Activated T-helper 1 cell treated with anti-CD3 and anti-CD28 coated beads, Interleukin-12 subunit alpha, Interleukin-12 subunit beta, Interleukin-2, Interleukin-4 antibody, amounts not matched to agents 30 ng/mL and 10 ng/mL and 1 ng/mL, durations not matched to agents 14 hours and 24 hours and 36 hours (primary cell): ENCODE results near the gene RPL31. TPM values are rescaled to one million over a fixed set of nuclear protein-coding genes. Genes with fewer than 3 reads are reported as not detected.
A peak's percentile ranks its signal among the peaks of the same experiment; 100 is the strongest.

Experiments
- DNase-seq: peaks from one replicate; pipeline ENCODE4 v3.0.0; 2021; ENCODE audit warnings: low spot score
- H3K27ac Mint-ChIP-seq: one replicate; pipeline ENCODE4 v1.8.0; 2021; ENCODE audit warnings: mild to moderate bottlenecking, mixed read lengths
- H3K27me3 Mint-ChIP-seq: one replicate; pipeline ENCODE4 v1.8.0; 2022; ENCODE audit warnings: mild to moderate bottlenecking, moderate library complexity, mixed read lengths; ENCODE audit not compliant: insufficient read depth
- H3K36me3 Mint-ChIP-seq: one replicate; pipeline ENCODE4 v1.8.0; 2021; ENCODE audit warnings: low read depth, mixed read lengths
- H3K4me1 Mint-ChIP-seq: one replicate; pipeline ENCODE4 v1.8.0; 2021; ENCODE audit warnings: low read depth, mixed read lengths
- H3K4me3 Mint-ChIP-seq: one replicate; pipeline ENCODE4 v1.8.0; 2021; ENCODE audit warnings: mild to moderate bottlenecking, moderate library complexity, mixed read lengths
- H3K9me3 Mint-ChIP-seq: one replicate; pipeline ENCODE4 v1.8.0; 2021; ENCODE audit warnings: mixed read lengths
- intact Hi-C: fragments of 100-400 bp; cut with micrococcal nuclease; formaldehyde crosslinking; loops from one replicate; pipeline ENCODE4 v1.15.1; 2024
- total RNA-seq: library from RNA; stranded (reverse); gene quantifications from 2 replicates; pipeline ENCODE4 v1.2.3, GENCODE V29; 2022

Gene RPL31
- 1,048 and 1,092 TPM in 2 replicates for total RNA-seq

DNA sequence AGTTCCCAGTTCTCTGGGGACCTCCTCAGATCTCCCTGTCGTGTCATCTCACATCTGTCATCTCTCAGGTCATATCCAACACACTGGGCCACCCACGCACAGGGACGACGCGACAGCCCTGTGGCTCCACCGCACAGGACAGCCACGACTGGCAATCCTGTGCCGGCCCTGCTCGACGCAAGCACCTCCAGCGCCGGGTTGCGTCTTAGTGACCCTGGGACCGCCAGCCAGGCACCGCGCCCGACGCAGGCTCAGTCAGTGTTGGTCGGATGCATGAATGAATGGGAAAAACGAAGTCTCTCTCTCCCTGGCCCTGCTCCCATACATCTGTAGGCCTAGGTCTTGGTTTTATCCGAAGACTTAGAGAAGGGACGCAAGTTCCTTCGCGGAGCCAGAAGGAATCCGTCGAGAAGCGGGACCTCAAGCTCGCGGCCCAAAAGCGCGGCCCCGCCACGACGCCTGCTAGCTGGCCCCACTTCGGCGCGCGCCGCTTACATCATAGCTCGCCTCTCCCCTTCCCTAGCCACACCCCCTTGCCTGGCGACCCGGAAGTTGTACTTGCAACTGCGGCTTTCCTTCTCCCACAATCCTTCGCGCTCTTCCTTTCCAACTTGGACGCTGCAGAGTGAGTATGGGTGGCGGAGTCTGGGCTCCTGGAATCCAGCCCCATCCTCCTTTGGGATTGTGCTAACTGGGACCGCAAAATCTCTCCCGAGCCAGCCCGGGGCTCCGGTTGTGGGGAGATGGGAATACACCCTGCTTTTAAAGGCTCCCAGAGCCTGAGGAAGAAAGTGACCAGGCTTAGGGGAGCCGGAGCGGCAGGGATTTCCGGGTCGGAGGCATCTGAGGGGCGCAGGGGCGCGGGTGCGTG is at the start of gene RPL31:
TSS of gene RPL31 (plus strand) at position 599 of the 871 bp plus-strand sequence. CDS start 413 bp downstream, outside the sequence.
- H3K36me3 Mint-ChIP-seq: peaks cover 43% of the 10 kb centered on the region
- peaks cover 5% of the 10 kb centered on the region for H3K9me3 Mint-ChIP-seq
- peak within 1 kb of the TSS; percentile 100 for H3K4me3 Mint-ChIP-seq
- peak within 1 kb of the TSS; percentile 95 for H3K27ac Mint-ChIP-seq
- intact Hi-C loops: loop anchor here (1.0 to 10.0 kb wide), 9 partner anchors 10 to 1817 kb away; partner anchors contain the start of genes CHST10, CNOT11, MITD1 and MRPL30
- H3K27me3 Mint-ChIP-seq: peaks cover 6% of the 10 kb centered on the region
- H3K4me1 Mint-ChIP-seq: peaks cover 46% of the 10 kb centered on the region
- peak; percentile 95 for DNase-seq

- no peaks in the 10 kb centered on the region for H3K9me3 Mint-ChIP-seq
- peaks cover 10% of the 10 kb centered on the region for H3K4me1 Mint-ChIP-seq
- peak overlapping the region; percentile 66 for H3K27ac Mint-ChIP-seq
- H3K36me3 Mint-ChIP-seq: no peaks in the 10 kb centered on the region
- intact Hi-C loops: no loop called here
- peaks cover 2% of the 10 kb centered on the region for H3K27me3 Mint-ChIP-seq
- no peak overlapping the region for H3K4me3 Mint-ChIP-seq
- no peak for DNase-seq
Observed at GRCh38 chr2:100952512-100952911, 49.6 kb upstream of the RPL31 start.

DNA sequence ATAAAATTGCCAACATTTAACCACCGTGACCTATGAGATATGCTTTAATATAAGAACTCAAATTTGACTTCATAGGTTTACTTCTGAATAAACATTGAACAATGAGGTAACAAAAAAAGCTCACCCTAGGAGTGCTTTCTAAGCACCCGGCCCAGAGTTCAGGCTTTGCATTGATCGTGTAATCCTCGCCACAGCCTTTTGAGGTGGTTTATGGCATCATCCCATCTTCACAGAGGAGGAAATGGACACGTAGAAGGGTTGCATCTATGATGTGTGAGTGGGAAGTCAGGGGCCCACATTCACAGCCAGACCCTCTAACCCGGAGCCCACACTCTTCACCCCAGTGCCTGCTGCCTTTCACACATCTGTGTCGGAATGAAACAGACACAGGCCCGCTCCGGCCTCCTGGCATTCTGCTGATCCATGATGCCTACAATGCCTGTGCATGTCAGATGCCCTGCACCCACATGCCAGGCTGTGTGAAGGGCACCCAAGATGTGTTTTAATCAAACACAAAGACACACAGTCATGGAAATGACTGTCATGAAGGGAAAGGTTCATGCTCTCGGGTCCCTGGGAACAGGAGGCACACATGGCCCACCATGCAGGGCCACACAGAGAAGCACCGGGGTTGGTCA is 48.6 kb upstream of the RPL31 start:
- intact Hi-C loops: no loop called here
- Mint-ChIP-seq H3K27me3 (peaks cover 2% of the 10 kb centered on the region), H3K36me3 (no peaks in the 10 kb centered on the region), H3K4me1 (peaks cover 10% of the 10 kb centered on the region), H3K27ac (no peak overlapping the region), H3K4me3 (no peak overlapping the region), H3K9me3 (no peaks in the 10 kb centered on the region)
- DNase-seq: no peak

DNA sequence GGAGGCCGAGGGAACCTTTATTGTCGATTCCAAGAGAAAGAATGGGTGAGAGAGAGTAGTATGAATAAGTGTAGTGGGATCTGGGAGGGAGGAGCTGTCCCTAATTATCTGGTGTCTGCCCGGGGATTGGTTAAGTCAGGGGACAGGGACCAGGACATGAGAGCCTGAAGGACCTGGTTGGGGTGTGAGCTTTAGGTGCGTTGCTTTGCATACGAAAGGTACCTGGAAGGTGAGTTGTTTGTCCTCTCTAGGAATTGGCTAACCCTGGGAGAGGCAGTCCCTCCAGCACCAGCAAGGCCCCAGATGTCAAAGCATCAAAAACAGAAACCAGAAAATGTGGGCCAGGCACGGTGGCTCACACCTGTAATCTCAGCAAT is 48.1 kb upstream of the RPL31 start:
- Mint-ChIP-seq H3K4me1 (peaks cover 10% of the 10 kb centered on the region), H3K4me3 (no peak overlapping the region), H3K27me3 (no peaks in the 10 kb centered on the region), H3K36me3 (no peaks in the 10 kb centered on the region), H3K27ac (no peak overlapping the region), H3K9me3 (no peaks in the 10 kb centered on the region)
- intact Hi-C loops: no loop called here
- DNase-seq: no peak

GRCh38 chr2:100955226-100955625 is 46.9 kb upstream of the RPL31 start:
- Mint-ChIP-seq H3K27me3 (no peaks in the 10 kb centered on the region), H3K36me3 (no peaks in the 10 kb centered on the region), H3K4me3 (no peak overlapping the region), H3K4me1 (peaks cover 10% of the 10 kb centered on the region), H3K27ac (no peak overlapping the region), H3K9me3 (no peaks in the 10 kb centered on the region)
- intact Hi-C loops: loop anchor here (1.0 kb wide), 1 partner anchor 12 kb away; no protein-coding TSS in a partner anchor
- DNase-seq: no peak

- H3K27me3 Mint-ChIP-seq: no peaks in the 10 kb centered on the region
- H3K9me3 Mint-ChIP-seq: no peaks in the 10 kb centered on the region
- H3K4me3 Mint-ChIP-seq: no peak overlapping the region
- H3K27ac Mint-ChIP-seq: no peak overlapping the region
- intact Hi-C loops: no loop called here
- no peak for DNase-seq
- peaks cover 10% of the 10 kb centered on the region for H3K4me1 Mint-ChIP-seq
- H3K36me3 Mint-ChIP-seq: no peaks in the 10 kb centered on the region
Observed at GRCh38 chr2:100956081-100956480, 46.0 kb upstream of the RPL31 start.

DNA sequence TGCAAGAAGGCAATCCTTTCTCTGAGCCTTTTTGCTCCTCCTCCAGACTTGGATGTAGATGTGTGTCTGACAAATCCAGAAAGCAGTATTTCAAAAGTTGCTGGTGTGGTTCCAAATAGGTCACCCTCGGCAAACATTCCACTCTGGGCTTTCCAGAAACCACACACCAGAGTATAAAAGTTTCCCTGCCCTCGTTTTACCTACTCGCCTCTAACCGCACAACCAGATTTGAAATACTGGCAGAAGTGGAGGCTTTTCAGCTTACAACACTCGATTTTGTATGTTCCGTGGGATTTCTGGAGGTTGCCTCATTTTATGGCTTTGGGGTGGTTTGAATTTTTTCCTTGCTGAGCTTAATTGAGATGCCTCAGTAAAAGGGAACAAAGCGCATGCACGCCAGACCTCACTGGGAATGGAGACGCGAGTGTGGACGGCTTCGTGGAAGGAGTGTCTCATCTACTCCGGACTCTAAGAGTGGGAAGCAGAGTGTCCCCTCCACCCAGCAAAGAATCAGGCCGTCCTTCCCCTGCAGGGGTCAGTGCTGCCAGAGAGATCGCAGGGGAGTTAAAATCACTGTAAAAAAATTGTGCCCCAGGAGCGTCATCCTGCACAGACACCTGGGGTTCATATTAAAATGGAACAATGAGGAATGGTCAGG is 44.0 kb upstream of the RPL31 start:
- Mint-ChIP-seq H3K36me3 (no peaks in the 10 kb centered on the region), H3K27ac (no peak overlapping the region), H3K27me3 (no peaks in the 10 kb centered on the region), H3K9me3 (no peaks in the 10 kb centered on the region), H3K4me1 (no peaks in the 10 kb centered on the region), H3K4me3 (no peak overlapping the region)
- intact Hi-C loops: no loop called here
- no peak for DNase-seq

DNA sequence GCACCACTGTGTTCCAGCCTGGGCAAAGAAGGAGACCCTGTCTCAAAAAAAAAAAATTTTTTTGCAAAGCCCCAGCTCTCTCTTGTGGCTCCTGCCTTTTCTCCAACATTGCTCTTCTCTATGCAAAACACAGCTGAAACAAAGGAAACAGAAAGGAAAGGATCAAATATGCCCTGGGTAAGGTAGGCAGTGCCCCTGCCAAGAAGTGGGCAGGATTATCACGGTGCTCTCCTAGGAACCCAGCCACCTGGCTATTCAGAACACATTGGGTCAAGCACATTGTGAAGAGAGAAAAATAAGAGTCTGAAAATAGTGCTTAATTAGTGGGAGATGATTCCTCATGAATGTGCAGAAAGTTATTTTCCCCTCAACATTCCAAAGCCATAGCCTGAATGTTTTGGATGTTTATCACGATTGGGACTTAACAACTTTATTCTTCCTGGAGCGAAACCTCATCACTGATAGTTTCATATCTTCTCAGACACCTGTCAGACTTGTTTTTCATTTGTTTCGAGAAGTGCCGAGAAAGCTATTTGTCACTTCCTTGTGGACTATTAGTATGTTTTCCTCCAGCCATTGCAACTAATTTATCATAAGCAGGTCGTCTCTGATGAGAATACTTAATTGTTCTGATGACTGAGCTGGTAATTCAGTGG is 42.7 kb upstream of the RPL31 start:
- Mint-ChIP-seq H3K27me3 (no peaks in the 10 kb centered on the region), H3K9me3 (no peaks in the 10 kb centered on the region), H3K36me3 (no peaks in the 10 kb centered on the region), H3K4me3 (no peak overlapping the region), H3K4me1 (no peaks in the 10 kb centered on the region), H3K27ac (no peak overlapping the region)
- intact Hi-C loops: no loop called here
- no peak for DNase-seq

DNA sequence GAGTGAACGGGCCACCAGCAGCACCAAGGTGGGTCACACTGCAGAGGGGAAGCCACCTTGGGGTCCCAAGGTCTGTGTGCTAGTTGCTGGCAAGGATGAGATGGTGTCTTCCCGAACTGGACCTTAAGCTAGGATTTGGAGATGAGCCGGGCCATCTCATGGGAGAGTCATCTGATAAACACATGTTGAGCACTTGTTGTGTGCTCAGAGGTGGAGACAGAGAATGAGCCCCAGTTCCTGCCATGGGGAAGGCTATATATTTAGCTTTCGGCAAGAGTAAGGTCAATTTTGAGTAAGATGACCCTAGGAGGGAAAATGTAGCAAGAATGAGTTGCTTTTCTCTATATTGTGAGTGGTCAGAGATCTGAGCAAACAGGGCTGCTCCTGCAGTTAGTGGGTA is 41.4 kb upstream of the RPL31 start:
- intact Hi-C loops: no loop called here
- no peak for DNase-seq
- Mint-ChIP-seq H3K4me3 (no peak overlapping the region), H3K9me3 (no peaks in the 10 kb centered on the region), H3K36me3 (no peaks in the 10 kb centered on the region), H3K27ac (no peak overlapping the region), H3K27me3 (no peaks in the 10 kb centered on the region), H3K4me1 (no peaks in the 10 kb centered on the region)

DNA sequence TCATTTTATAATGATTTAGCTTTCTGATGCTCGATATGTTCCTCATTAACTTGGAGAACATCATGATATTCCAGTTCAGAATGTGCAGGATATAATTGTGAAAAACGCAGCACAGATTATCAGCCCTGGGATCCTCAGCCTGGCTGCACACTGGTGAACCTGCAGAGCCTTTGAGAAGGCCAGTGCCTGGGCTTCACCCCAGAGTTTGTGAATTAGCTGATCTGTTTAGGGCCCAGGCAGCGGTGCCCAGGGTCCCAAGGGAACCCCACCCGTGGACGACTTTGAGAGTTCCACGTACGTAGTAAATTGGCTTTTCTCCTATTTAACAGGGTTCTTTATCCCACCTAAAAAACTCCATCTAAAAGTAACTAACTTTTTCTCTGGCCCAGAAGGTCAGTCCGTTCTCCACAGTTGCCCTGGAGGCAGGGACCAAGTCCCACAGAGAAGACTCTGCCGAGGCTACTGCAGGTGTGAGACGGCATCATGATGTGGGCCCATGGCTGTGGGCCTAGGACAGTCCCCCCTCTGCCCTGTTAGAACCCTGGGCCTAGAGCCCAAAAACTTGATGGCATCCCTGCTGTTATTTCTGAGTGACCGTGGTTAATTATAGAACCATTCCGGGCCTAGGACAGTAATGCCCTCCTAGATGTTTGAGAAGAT is 39.6 kb upstream of the RPL31 start:
- no peaks in the 10 kb centered on the region for H3K36me3 Mint-ChIP-seq
- no peaks in the 10 kb centered on the region for H3K9me3 Mint-ChIP-seq
- no peak for DNase-seq
- H3K27ac Mint-ChIP-seq: no peak overlapping the region
- no peaks in the 10 kb centered on the region for H3K4me1 Mint-ChIP-seq
- H3K27me3 Mint-ChIP-seq: no peaks in the 10 kb centered on the region
- H3K4me3 Mint-ChIP-seq: no peak overlapping the region
- intact Hi-C loops: no loop called here

- Mint-ChIP-seq H3K4me1 (no peaks in the 10 kb centered on the region), H3K9me3 (no peaks in the 10 kb centered on the region), H3K36me3 (no peaks in the 10 kb centered on the region), H3K27ac (no peak overlapping the region), H3K4me3 (no peak overlapping the region), H3K27me3 (no peaks in the 10 kb centered on the region)
- intact Hi-C loops: no loop called here
- no peak for DNase-seq
Observed at GRCh38 chr2:100963026-100963375, 39.1 kb upstream of the RPL31 start.

- no peaks in the 10 kb centered on the region for H3K27me3 Mint-ChIP-seq
- no peaks in the 10 kb centered on the region for H3K36me3 Mint-ChIP-seq
- no peaks in the 10 kb centered on the region for H3K9me3 Mint-ChIP-seq
- intact Hi-C loops: no loop called here
- DNase-seq: no peak
- H3K27ac Mint-ChIP-seq: no peak overlapping the region
- H3K4me1 Mint-ChIP-seq: no peaks in the 10 kb centered on the region
- no peak overlapping the region for H3K4me3 Mint-ChIP-seq
Observed at GRCh38 chr2:100964222-100964621, 37.9 kb upstream of the RPL31 start.
